ENCODE data around the gene TMEM150A. TPM values are rescaled to one million over a fixed set of nuclear protein-coding genes. Genes with fewer than 3 reads are reported as not detected.
A peak's percentile ranks its signal among the peaks of the same experiment; 100 is the strongest.

The TMEM150A gene
- total and polyA plus RNA-seq, 2 of the 13 experiments (the other 11 are each of a cell fraction or from before 2014, with no cell fraction given), result 30.1 to 70.4 TPM

DNA sequence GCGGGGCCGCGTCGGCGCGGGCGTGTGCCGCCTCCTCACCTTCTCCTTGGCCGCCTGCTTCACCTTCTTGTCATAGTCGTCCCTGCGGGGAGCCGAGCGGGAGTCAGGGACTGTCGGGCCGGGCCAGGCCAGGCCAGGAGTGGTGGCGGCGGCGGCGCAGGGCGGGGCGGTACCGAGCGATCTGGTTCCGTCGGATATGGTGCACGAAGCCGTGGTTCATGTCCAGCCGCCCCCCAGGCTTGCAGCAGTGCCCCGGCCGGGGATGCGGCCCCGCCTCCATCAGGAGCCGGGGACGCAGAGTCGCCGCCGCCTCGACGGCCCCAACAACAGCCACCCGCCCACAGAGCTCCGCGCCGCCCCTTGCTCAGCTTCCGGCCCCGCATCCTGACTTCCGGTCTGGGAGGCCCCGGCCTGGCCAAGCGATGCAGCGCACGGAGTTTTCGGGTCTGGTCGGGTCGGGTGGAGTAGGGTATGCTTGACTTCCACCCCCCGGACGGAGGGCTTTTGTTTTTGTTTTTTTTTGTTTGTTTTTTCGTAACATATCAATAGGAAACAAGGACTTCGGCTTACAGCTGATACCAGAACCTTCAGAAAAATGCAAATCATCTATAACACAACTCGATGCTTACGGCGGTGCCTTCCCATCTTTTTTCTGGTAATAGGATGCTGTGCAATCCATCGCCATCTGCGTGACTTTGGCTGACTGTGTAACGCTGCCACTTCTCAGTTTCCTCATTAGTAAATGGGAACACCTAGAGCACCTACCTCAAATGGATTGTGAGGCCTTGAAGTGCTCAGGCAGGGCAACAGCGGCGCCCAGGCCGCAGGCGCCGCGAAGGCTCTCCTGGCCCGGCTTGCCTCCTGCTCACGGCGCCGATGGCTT lies 9.4 kb upstream of the TMEM150A start, which contains the start of gene C2orf68 (continued):
- TF ChIP-seq, protein P1, sequence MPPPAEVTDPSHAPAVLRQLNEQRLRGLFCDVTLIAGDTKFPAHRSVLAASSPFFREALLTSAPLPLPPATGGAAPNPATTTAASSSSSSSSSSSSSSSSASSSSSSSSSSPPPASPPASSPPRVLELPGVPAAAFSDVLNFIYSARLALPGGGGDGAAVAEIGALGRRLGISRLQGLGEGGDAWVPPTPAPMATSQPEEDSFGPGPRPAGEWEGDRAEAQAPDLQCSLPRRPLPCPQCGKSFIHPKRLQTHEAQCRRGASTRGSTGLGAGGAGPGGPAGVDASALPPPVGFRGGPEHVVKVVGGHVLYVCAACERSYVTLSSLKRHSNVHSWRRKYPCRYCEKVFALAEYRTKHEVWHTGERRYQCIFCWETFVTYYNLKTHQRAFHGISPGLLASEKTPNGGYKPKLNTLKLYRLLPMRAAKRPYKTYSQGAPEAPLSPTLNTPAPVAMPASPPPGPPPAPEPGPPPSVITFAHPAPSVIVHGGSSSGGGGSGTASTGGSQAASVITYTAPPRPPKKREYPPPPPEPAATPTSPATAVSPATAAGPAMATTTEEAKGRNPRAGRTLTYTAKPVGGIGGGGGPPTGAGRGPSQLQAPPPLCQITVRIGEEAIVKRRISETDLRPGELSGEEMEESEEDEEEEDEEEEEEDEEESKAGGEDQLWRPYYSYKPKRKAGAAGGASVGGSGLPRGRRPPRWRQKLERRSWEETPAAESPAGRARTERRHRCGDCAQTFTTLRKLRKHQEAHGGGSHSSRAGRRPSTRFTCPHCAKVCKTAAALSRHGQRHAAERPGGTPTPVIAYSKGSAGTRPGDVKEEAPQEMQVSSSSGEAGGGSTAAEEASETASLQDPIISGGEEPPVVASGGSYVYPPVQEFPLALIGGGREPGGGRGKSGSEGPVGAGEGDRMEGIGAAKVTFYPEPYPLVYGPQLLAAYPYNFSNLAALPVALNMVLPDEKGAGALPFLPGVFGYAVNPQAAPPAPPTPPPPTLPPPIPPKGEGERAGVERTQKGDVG (CRISPR knock-in tag; IDR thresholded peaks at IDR 0.05; ENCODE audit: borderline replicate concordance), result peak; percentile 61; the same call in 1 of the 2 replicates
- TF ChIP-seq ZNF143 (CRISPR knock-in tag; IDR thresholded peaks at IDR 0.05), result peak; percentile 72
- TF ChIP-seq GFI1 (CRISPR knock-in tag; IDR thresholded peaks at IDR 0.05; ENCODE audit: borderline replicate concordance), result no peak
- TF ChIP-seq DMAP1 (CRISPR knock-in tag; IDR thresholded peaks at IDR 0.05), result peak; percentile 88
- TF ChIP-seq EEA1 (CRISPR knock-in tag; IDR thresholded peaks at IDR 0.05; ENCODE audit: borderline replicate concordance), result peak; percentile 55; the same call in 1 of the 2 replicates
- 0 out of 2 replicates have a peak, but pooled peaks have one; percentile 31 for TF ChIP-seq ZNF572 (CRISPR knock-in tag; IDR thresholded peaks at IDR 0.05)
- 0 out of 2 replicates have a peak, but pooled peaks have one; percentile 20 for TF ChIP-seq DNMT3B (CRISPR knock-in tag; conservative IDR thresholded peaks at IDR 0.05)
- peak; percentile 94 for TF ChIP-seq ZNF230 (CRISPR knock-in tag; IDR thresholded peaks at IDR 0.05)
- TF ChIP-seq FOXK1 (CRISPR knock-in tag; IDR thresholded peaks at IDR 0.05; ENCODE audit: borderline replicate concordance, low read depth), result peak; percentile 41
- peak; percentile 90 for TF ChIP-seq GATAD1 (CRISPR knock-in tag; IDR thresholded peaks at IDR 0.05)
- peak; percentile 53; the same call in 1 of the 2 replicates for TF ChIP-seq BORCS8-MEF2B (CRISPR knock-in tag; IDR thresholded peaks at IDR 0.05)
- peak; percentile 54; the same call in 1 of the 2 replicates for TF ChIP-seq MEF2D (CRISPR knock-in tag; IDR thresholded peaks at IDR 0.05)
- TF ChIP-seq KMT2A (CRISPR knock-in tag; IDR thresholded peaks at IDR 0.05), result peak; percentile 95
- peak; percentile 66; the same call in 1 of the 2 replicates for TF ChIP-seq FOXO1 (CRISPR knock-in tag; IDR thresholded peaks at IDR 0.05)
- TF ChIP-seq SKI (IDR thresholded peaks at IDR 0.05; ENCODE audit: partially characterized antibody), result peak; percentile 33
- peak; percentile 80 for TF ChIP-seq ZNF792 (CRISPR knock-in tag; IDR thresholded peaks at IDR 0.05)
- peak; percentile 91; the same call in 1 of the 2 replicates for TF ChIP-seq NRL (CRISPR knock-in tag; IDR thresholded peaks at IDR 0.05; ENCODE audit: borderline replicate concordance)
- no peak for TF ChIP-seq SNAPC2 (CRISPR knock-in tag; IDR thresholded peaks at IDR 0.05)
- peak; percentile 76; the same call in 1 of the 2 replicates for TF ChIP-seq GLI4 (CRISPR knock-in tag; IDR thresholded peaks at IDR 0.05; ENCODE audit: borderline replicate concordance)
- TF ChIP-seq ZNF253 (CRISPR knock-in tag; IDR thresholded peaks at IDR 0.05; ENCODE audit: borderline replicate concordance), result peak; percentile 56; the same call in 1 of the 2 replicates
- TF ChIP-seq ZFP1 (CRISPR knock-in tag; IDR thresholded peaks at IDR 0.05), result peak; percentile 81; the same call in 1 of the 2 replicates
- TF ChIP-seq ZMAT3 (CRISPR knock-in tag; conservative IDR thresholded peaks at IDR 0.05), result peak; percentile 28; the same call in 1 of the 2 replicates
- peak; percentile 91; the same call in 1 of the 2 replicates for TF ChIP-seq KDM3A (CRISPR knock-in tag; IDR thresholded peaks at IDR 0.05; ENCODE audit: low read depth)
- TF ChIP-seq, protein P2, sequence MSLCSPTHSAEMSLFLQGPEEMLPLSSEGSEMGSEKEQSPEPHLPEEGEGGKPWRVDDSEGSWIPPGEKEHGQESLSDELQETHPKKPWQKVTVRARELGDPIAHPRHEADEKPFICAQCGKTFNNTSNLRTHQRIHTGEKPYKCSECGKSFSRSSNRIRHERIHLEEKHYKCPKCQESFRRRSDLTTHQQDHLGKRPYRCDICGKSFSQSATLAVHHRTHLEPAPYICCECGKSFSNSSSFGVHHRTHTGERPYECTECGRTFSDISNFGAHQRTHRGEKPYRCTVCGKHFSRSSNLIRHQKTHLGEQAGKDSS (CRISPR knock-in tag; IDR thresholded peaks at IDR 0.05; ENCODE audit: borderline replicate concordance, low read depth), result peak; percentile 51; the same call in 1 of the 2 replicates
- TF ChIP-seq ZNF263 (CRISPR knock-in tag; IDR thresholded peaks at IDR 0.05), result 0 out of 2 replicates have a peak, but pooled peaks have one; percentile 9
- 0 out of 2 replicates have a peak, but pooled peaks have one; percentile 54 for TF ChIP-seq ZNF260 (CRISPR knock-in tag; IDR thresholded peaks at IDR 0.05; ENCODE audit: borderline replicate concordance, low read depth)
- TF ChIP-seq ZNF44 (CRISPR knock-in tag; IDR thresholded peaks at IDR 0.05), result no peak
- TF ChIP-seq PRMT3 (CRISPR knock-in tag; IDR thresholded peaks at IDR 0.05; ENCODE audit: borderline replicate concordance, low read depth), result no peak
